MG63 (cell line): Measurements from ENCODE around the gene SLC2A5. TPM values are rescaled to one million over a fixed set of nuclear protein-coding genes. Genes with fewer than 3 reads are reported as not detected.
"Not testable (repeated sequence)": the region's sequence is repeated elsewhere in the genome, so short reads cannot be mapped to it uniquely, and the experiment has no call there.

Source experiments
- DNase-seq: peaks from one replicate; pipeline ENCODE4 v3.0.0-alpha.2; 2020
- H3K27me3 ChIP-seq: fragments of 250-450 bp; sonication (Bioruptor Pico); 2 replicates; pipeline ENCODE4 v1.5.1; 2020; ENCODE audit warnings: mild to moderate bottlenecking, moderate library complexity
- H3K36me3 ChIP-seq: fragments of 250-450 bp; sonication (Bioruptor Pico); 2 replicates; pipeline ENCODE4 v1.5.1; 2020; ENCODE audit warnings: mild to moderate bottlenecking, moderate library complexity
- H3K4me3 ChIP-seq: fragments of 250-450 bp; sonication (Bioruptor Pico); 2 replicates; pipeline ENCODE4 v1.5.1; 2020; ENCODE audit warnings: mild to moderate bottlenecking, moderate library complexity
- H3K9me3 ChIP-seq: fragments of 250-450 bp; sonication (Bioruptor Pico); 2 replicates; pipeline ENCODE4 v1.5.1; 2020; ENCODE audit warnings: mild to moderate bottlenecking, moderate library complexity
- total RNA-seq: library from RNA; depleted of rRNA; stranded (reverse); fragments of >200 nt; shearing (Covaris generic); gene quantifications from 2 replicates; pipeline ENCODE4 v1.2.3, GENCODE V29; 2014; ENCODE audit warnings: low replicate concordance

SLC2A5 gene
- total RNA-seq, 1 experiment from 2014 or later = not detected

- DNase-seq = no peak
- Histone ChIP-seq H3K9me3 (peaks cover 3% of the 10 kb centered on the region; the same call in 1 of the 2 replicates), H3K27me3 (no peaks in the 10 kb centered on the region), H3K36me3 (no peaks in the 10 kb centered on the region), H3K4me3 (no peak overlapping the region)
Observed at GRCh38 chr1:9031484-9032259, 37.8 kb downstream of the SLC2A5 start.

GRCh38 chr1:9031077-9031476 is 38.4 kb downstream of the SLC2A5 start:
- H3K27me3 ChIP-seq, H3K4me3 ChIP-seq, H3K9me3 ChIP-seq, DNase-seq, H3K36me3 ChIP-seq: not testable (repeated sequence)

GRCh38 chr1:9028921-9029705 is 40.3 kb downstream of the SLC2A5 start:
- H3K4me3 ChIP-seq = no peak overlapping the region
- no peak for DNase-seq
- no peaks in the 10 kb centered on the region for H3K36me3 ChIP-seq
- H3K27me3 ChIP-seq = no peaks in the 10 kb centered on the region
- H3K9me3 ChIP-seq = peaks cover 3% of the 10 kb centered on the region; the same call in 1 of the 2 replicates

DNA sequence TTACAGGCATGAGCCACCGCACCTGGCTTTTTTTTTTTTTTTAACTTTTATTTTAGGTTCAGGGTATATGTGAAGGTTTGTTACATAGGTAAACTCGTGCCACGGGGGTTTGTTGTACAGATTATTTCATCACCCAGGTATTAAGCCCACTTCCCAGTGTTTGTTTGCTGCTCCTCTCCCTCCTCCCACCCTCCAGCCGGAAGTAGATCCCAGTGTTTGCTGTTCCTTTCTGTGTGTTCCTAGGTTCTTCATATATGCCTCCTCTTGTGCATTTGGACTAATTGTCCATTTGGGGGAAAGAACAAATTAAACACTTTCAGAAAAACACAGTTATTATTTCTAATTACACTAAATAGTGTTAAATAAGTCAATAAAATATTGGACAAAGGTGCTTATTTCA is 42.1 kb downstream of the SLC2A5 start:
- Histone ChIP-seq H3K36me3 (no peaks in the 10 kb centered on the region), H3K9me3 (peaks cover 3% of the 10 kb centered on the region; the same call in 1 of the 2 replicates), H3K27me3 (no peaks in the 10 kb centered on the region), H3K4me3 (no peak overlapping the region)
- DNase-seq = no peak

DNA sequence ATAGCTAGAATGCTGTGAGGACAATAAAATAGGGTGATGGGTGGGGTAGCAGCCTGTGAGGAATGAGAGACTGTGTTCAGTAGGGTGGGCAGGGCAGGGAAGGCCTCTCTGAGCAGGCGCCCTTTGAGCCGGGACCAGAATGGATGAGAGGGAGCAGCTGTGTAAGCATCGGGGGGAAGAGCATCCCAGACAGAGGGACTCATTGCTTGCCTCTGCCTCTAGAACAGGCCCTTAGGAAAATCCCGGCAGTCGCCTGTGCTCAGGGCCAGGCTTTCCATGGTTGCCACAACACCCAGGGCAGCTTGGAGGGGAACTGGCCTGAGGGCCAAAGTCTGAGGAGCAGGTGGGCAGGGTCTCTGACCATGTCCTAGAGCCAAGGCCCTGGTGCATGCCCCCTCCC is 44.0 kb downstream of the SLC2A5 start:
- Histone ChIP-seq H3K4me3 (no peak overlapping the region), H3K9me3 (no peaks in the 10 kb centered on the region), H3K36me3 (no peaks in the 10 kb centered on the region), H3K27me3 (no peaks in the 10 kb centered on the region)
- no peak for DNase-seq

GRCh38 chr1:9024837-9025236 is 44.6 kb downstream of the SLC2A5 start:
- Histone ChIP-seq H3K9me3 (no peaks in the 10 kb centered on the region), H3K4me3 (no peak overlapping the region), H3K27me3 (no peaks in the 10 kb centered on the region), H3K36me3 (no peaks in the 10 kb centered on the region)
- DNase-seq = no peak

GRCh38 chr1:9022773-9023172 is 46.7 kb downstream of the SLC2A5 start:
- no peaks in the 10 kb centered on the region for H3K27me3 ChIP-seq
- no peak overlapping the region for H3K4me3 ChIP-seq
- no peaks in the 10 kb centered on the region for H3K9me3 ChIP-seq
- DNase-seq = no peak
- H3K36me3 ChIP-seq = no peaks in the 10 kb centered on the region

GRCh38 chr1:9022026-9022738 is 47.3 kb downstream of the SLC2A5 start:
- H3K36me3 ChIP-seq, H3K27me3 ChIP-seq, H3K9me3 ChIP-seq, DNase-seq, H3K4me3 ChIP-seq: not testable (repeated sequence)

- no peak for DNase-seq
- no peaks in the 10 kb centered on the region for H3K36me3 ChIP-seq
- no peak overlapping the region for H3K4me3 ChIP-seq
Observed at GRCh38 chr1:9020305-9020704, 49.1 kb downstream of the SLC2A5 start.

DNA sequence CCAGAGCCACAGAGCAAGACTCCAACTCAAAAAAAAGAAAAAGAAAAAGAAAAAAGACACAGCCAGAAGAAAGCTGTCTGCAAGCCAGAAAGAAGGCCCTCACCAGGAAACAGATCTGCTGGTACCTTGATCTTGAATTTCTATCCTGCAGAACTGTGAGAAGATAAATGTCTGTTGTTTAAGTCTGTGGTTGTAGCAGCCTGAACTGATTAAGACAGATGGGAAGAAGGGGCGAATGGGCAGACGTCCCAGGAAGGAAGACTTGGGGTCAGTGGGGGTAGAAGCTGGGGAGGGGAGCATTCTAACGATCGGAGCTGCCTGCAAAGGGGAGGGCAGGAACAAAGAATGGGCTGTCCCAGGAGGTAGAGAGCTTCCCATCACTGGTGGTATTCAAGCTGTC is 49.5 kb downstream of the SLC2A5 start:
- no peak overlapping the region for H3K4me3 ChIP-seq
- H3K36me3 ChIP-seq = no peaks in the 10 kb centered on the region
- no peaks in the 10 kb centered on the region for H3K27me3 ChIP-seq
- no peaks in the 10 kb centered on the region for H3K9me3 ChIP-seq
- no peak for DNase-seq

More at GRCh38 chr1:9020305-9020704, 49.1 kb downstream of the SLC2A5 start:
- no peaks in the 10 kb centered on the region for H3K9me3 ChIP-seq
- no peaks in the 10 kb centered on the region for H3K27me3 ChIP-seq

- Histone ChIP-seq H3K9me3 (no peaks in the 10 kb centered on the region), H3K4me3 (no peak overlapping the region), H3K27me3 (no peaks in the 10 kb centered on the region), H3K36me3 (no peaks in the 10 kb centered on the region)
- no peak for DNase-seq
Observed at GRCh38 chr1:9018333-9018732, 51.1 kb downstream of the SLC2A5 start.

- Histone ChIP-seq H3K27me3 (no peaks in the 10 kb centered on the region), H3K4me3 (no peak overlapping the region), H3K36me3 (no peaks in the 10 kb centered on the region), H3K9me3 (no peaks in the 10 kb centered on the region)
- no peak for DNase-seq
Observed at GRCh38 chr1:9016455-9016854, 53.0 kb downstream of the SLC2A5 start.

DNA sequence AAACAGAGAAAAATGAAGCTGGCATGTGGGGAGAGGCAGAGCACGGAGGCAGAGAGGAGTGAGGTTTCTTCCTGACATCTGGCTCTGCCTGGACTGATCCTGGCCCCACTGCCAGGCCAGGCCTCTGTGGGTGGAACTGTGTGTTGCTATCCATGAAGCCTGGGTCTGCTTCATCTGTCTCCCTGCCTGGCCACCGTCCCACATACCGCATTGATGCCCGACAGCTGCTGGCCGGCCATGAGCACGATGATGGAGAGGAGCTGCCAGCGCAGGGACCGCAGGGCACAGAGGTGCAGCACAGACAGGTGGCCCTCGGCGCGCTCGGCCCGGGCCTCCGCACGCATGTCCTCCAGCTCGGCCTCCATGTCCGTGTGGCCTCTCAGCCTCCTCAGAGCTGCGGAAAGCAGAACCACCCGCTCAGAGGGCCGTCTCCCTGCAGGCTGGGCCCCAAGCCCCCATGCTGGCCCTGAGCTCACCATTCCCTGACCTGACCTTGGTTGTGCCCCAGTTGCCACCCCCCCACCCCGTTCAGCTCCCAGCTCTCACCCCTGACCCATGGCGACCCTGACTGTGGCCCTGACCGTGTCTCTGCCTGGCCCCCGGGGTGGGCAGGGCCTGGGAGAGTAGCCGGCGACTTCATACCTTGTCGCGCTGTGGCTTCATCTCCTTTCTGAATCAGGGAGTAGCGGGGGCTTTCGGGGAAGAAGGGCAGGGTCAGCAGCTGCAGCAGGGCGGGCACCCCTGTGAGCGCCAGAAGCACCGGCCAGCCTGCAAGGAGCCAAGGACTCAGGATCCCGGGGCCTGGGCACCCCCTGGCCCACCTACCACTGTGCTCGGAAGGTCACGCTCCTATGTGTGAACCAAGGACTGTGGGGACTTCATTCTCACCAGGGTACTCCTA is 54.7 kb downstream of the SLC2A5 start:
- no peaks in the 10 kb centered on the region for H3K36me3 ChIP-seq
- DNase-seq = no peak
- H3K4me3 ChIP-seq = no peak overlapping the region
- H3K27me3 ChIP-seq = no peaks in the 10 kb centered on the region
- no peaks in the 10 kb centered on the region for H3K9me3 ChIP-seq

GRCh38 chr1:9013819-9014218 is 55.6 kb downstream of the SLC2A5 start:
- no peak overlapping the region for H3K4me3 ChIP-seq
- no peaks in the 10 kb centered on the region for H3K9me3 ChIP-seq
- H3K36me3 ChIP-seq = no peaks in the 10 kb centered on the region
- DNase-seq = no peak
- H3K27me3 ChIP-seq = no peaks in the 10 kb centered on the region

GRCh38 chr1:9010781-9011323 is 58.6 kb downstream of the SLC2A5 start:
- H3K27me3 ChIP-seq = no peaks in the 10 kb centered on the region
- H3K4me3 ChIP-seq = no peak overlapping the region
- no peaks in the 10 kb centered on the region for H3K36me3 ChIP-seq
- H3K9me3 ChIP-seq = no peaks in the 10 kb centered on the region
- no peak for DNase-seq
